GM19467 (cell line): ENCODE measurements around the gene HPDL.
"Not testable (repeated sequence)": the region's sequence is repeated elsewhere in the genome, so short reads cannot be mapped to it uniquely, and the experiment has no call there.

Source experiments
- ATAC-seq: cut with Tn5 transposase; IDR thresholded peaks from one replicate; pipeline ENCODE4 v1.9.1; 2021; ENCODE audit warnings: mild to moderate bottlenecking, moderate library complexity; ENCODE audit not compliant: unreplicated experiment

HPDL gene

DNA sequence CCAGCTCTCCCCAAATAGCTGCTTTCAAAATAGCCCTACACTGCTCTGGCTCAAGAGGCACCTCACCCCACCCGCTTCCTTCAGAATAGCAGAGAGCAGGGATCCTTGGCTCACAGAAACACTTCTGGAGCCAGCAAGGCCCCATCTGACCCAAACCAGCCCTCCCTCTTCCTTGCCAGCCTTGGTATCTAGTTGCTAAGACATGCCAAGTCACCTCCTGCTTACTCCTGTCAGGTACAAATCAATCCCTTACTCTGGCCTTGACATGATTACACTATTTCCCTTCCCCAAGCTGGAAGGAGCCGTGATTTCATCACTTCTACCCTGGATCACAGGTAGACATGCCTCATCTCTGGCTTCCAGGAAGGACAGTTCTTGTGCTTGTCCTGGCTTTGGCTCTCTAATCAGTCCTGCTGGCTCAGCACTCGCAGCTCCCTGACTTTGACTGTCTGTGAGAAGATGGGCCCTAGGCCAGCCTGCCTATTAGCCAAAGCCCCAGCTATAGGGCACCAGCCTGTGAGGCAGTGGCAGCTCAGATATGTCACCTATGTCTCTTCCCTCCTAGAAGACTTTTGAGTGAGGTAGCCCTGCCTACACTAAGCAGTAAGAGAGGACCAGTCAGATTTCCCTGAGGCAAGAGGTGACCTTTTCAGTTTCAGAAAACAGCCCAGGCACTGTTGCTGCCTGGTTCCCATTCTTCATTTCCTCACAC lies 22.4 kb downstream of the HPDL start:
- no peak for ATAC-seq

DNA sequence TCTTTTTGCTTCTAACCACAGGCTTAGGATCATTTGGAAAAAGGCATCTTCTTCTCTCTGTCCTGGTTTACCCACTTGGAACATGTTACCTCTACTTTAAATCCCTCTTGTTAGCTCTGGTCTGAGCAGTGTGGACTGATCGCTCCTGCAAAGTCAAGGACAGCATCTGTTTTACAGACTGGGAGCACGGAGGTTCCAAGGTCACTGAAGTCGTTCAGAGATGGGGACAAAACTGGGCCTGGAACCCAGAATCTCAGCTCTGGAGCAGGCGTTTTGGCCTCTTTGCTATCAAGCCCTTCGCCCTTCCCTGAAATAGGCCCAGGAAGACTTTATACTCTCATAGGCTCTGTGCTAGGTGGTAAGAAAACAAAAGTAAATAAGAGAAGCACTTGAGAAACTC lies 24.8 kb downstream of the HPDL start:
- no peak for ATAC-seq

- no peak for ATAC-seq
These were observed 27.0 kb downstream of the HPDL start for GRCh38 chr1:45353685-45354084.

DNA sequence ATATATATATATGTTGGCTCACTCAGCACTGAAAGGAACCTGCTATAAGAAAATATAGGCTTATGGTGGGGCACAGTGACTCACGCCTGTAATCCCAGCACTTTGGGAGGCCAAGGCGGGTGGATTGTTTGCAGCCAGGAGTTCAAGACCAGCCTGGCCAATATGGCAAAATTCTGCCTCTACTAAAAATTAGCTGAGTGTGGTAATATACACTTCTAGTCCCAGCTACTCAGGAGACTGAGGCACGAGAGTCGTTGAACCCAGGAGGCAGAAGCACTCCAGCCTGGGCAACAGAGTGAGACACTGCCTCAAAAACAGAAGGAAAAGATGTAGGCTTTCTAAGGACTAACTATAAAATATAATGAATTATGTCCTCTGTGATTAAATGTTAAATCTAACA lies 28.1 kb downstream of the HPDL start:
- ATAC-seq = no peak

GRCh38 chr1:45355683-45356082 lies 29.0 kb downstream of the HPDL start:
- no peak for ATAC-seq

- ATAC-seq = no peak
These were observed 29.5 kb downstream of the HPDL start for GRCh38 chr1:45356186-45356585.

DNA sequence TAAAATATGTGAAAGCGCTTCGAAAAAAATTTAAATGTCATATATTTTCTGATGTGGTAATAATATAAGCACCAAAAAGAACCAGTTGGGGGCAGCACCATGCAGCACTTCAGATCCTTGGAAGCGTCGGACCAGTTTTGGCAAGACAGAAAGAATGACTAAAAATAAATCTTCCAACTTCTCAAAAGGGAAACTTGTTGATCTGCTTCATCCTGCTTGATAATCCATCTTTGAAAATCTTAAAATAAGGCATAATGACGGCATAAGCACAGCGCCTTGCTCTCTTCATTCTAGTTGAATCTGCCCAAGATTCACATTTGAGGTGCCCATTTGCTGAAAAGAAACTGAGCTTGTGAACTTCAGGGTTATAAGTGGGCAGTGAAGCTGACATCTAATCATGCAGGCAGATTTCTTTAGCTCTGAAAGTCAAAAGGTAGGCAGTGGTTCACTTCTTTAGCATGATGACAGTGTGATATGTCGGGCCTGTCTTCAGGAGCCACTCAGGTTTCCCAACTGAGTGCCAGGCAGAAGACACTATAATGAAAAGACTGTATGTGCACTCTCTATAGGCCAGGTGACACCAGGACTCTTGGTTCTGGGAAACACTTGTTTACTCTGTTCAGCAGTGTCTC lies 33.3 kb downstream of the HPDL start:
- no peak for ATAC-seq

GRCh38 chr1:45360981-45361380 lies 34.3 kb downstream of the HPDL start:
- ATAC-seq = not testable (repeated sequence)

DNA sequence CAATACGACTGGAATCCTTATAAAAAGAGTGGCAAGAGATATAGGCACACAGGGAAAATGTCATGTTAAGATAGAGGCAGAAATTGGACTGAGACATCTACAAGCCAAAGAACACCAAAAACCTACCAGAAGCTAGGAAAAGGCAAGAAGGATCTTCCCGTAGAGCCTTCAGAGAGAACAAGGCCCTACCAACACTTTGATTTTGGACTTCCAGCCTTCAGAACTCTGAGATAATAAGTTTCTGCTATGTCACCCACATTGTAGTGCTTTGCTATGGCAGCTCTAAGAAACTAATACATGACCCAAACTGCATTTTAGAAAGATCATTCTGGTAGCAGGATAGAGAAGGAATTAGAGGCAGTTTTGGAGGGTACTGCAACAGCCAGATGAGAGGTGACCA lies 37.6 kb downstream of the HPDL start:
- ATAC-seq = no peak

GRCh38 chr1:45365051-45365450 lies 38.4 kb downstream of the HPDL start:
- no peak for ATAC-seq

GRCh38 chr1:45370575-45370974 lies 43.9 kb downstream of the HPDL start:
- ATAC-seq = peak; percentile 65

- no peak for ATAC-seq
These were observed 46.9 kb downstream of the HPDL start for GRCh38 chr1:45373573-45373972.

DNA sequence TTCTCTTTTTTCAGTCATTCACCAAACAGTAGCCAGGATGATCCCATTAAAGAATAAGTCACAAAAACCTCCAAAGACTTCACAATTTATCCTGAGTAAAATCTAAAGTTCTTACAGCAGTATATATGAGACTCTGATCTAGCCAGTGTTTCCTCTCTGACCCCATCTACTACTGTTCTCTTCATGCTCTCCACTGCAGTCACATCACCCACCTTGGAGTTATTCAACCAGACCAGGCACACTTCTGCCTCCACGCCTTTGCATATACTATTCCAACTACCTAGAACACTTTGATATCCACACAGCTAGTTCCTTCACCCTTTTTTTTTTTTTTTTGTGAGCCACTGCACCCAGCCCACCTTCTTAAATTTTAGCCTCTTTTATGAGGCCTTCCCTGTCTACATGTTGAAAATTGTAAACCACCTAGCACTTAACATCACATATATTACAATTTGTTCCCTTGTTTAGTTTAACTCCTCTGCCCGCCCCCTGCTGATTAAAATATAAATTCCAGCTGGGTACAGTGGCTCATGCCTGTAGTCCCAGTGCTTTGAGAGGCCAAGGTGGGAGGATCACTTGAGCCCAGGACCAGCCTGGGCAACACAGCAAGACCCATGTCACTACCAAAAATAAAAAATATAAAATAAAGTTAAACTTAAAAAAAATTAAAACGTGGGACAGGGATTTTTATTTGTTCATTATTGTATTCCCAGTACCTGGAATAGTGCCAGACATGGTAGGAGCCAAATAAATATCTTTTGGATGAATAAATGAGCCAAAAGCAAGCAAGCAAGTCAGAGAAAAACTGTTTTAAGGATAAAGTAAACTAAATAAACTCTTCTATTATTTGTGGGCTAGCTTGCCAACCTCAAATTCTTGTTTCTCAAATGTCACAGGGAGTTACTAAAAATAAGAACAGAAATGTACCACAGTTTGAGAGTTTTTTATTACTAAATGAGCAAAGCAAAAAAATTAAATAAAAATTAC lies 48.7 kb downstream of the HPDL start:
- no peak for ATAC-seq

GRCh38 chr1:45378184-45378583 lies 51.5 kb downstream of the HPDL start:
- ATAC-seq = no peak
